Measurements from ENCODE around the gene PLXNC1.

GRCh38 chr12:94190623-94191022 is 42.2 kb downstream of the PLXNC1 start:
- TF ChIP-seq CTCF (IDR thresholded peaks at IDR 0.05) (no peak), POLR2AphosphoS5 (IDR thresholded peaks at IDR 0.05; ENCODE audit: insufficient read depth in 1 of 2, low read depth in 1 of 2) (no peak), POLR2A (IDR thresholded peaks at IDR 0.05) (no peak)
